Right cardiac atrium (tissue), 5 donors: ENCODE measurements around the gene TACC2. TPM values are rescaled to one million over a fixed set of nuclear protein-coding genes. Genes with fewer than 3 reads are reported as not detected.
"Not testable (repeated sequence)": the region's sequence is repeated elsewhere in the genome, so short reads cannot be mapped to it uniquely, and the experiment has no call there.

Experiments
- ATAC-seq, 2 donors: fragments of 200-7000 bp; cut with Tn5 transposase; one replicate each; pipeline versions ENCODE4 v1.8.0 to v1.9.1; 2020; ENCODE audit warnings: moderate library complexity in 2 of 2, mild to moderate bottlenecking in 1 of 2
- DNase-seq, 3 donors: peaks; one replicate each; pipeline ENCODE4 v3.0.0-alpha.2; 2020
- H3K27ac ChIP-seq: one replicate; pipeline ENCODE4 v1.5.1; 2013; ENCODE audit warnings: mild to moderate bottlenecking, low read length, control low read depth, moderate library complexity
- H3K27me3 ChIP-seq: one replicate; pipeline ENCODE4 v1.6.1; 2013; ENCODE audit not compliant: control insufficient read depth, insufficient read depth
- H3K4me1 ChIP-seq: one replicate; pipeline ENCODE4 v1.6.1; 2013; ENCODE audit warnings: low read length; ENCODE audit not compliant: control insufficient read depth, insufficient read depth
- H3K4me3 ChIP-seq: one replicate; pipeline ENCODE4 v1.5.1; 2013; ENCODE audit warnings: low read length, control low read depth
- H3K9me3 ChIP-seq: one replicate; pipeline ENCODE4 v1.6.1; 2013; ENCODE audit warnings: low read length; ENCODE audit not compliant: control insufficient read depth
- WGBS: extraction: QIAGEN DNeasy Blood & Tissue Kit; methylation state at CpG from one replicate; pipeline ENCODE4 v1.1.7; 2013; 5-methylcytosine and 5-hydroxymethylcytosine counted together
- intact Hi-C, 4 donors: fragments of 100-400 bp; cut with DNase I; formaldehyde crosslinking; loops; one replicate each; pipeline versions ENCODE4 v1.11.0 to v1.14.0; 2022 to 2023
- polyA plus RNA-seq: library from polyadenylated mRNA; stranded (reverse); fragments of 200-250 nt; gene quantifications from one replicate; pipeline ENCODE4 v1.2.3, GENCODE V29; 2013
- total RNA-seq, 4 donors: library from RNA; stranded (reverse); fragmentation: NEBNext Ultra II Directional; extraction: Animal tissue kit (Norgen Biotek cat#: 25700); gene quantifications; one replicate each; pipeline ENCODE4 v1.2.1, GENCODE V29; 2021
- donor health status: healthy with polysubstance abuse.
- donor health status: DM: no; HTN: yes; CAD: no.
- donor health status: DM: no; HTN: no; CAD: no.
- donor health status: DM: no; HTN: yes; CAD: no; lungs with severe emphysema.
- donor health status: DM: yes; HTN: yes; CAD: no.

The TACC2 gene
- total and polyA plus RNA-seq, 5 donors = 234 to 370 (median 298) TPM

DNA sequence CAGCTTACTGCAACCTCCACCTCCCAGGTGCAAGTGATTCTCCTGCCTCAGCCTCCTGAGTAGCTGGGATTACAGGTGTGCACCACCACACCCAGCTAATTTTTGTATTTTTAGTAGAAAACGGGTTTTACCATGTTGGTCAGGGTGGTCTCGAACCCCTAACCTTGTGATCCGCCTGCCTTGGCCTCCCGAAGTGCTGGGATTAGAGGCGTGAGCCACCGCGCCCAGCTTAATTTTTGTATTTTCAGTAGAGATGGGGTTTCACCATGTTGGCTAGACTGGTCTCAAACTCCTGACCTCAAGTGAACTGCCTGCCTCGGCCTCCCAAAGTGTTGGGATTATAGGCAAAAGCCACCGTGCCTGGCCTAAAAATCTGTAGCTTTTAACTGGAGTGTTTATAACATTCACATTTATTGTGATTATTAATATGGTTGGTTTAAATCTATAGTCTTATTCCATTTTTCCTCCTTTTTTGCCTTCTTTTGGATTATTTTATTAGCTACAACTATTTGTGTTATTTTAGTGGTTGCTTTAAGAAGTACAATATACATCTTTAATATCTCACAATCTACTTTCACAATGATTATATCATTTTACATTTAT, 77.5 kb downstream of the TACC2 start:
- H3K27me3 ChIP-seq, H3K27ac ChIP-seq, DNase-seq, H3K4me1 ChIP-seq, ATAC-seq, H3K9me3 ChIP-seq, intact Hi-C loops, H3K4me3 ChIP-seq: not testable (repeated sequence)
- whole genome bisulfite sequencing = 95% methylated on average over 9 of the region's 9 CpGs

DNA sequence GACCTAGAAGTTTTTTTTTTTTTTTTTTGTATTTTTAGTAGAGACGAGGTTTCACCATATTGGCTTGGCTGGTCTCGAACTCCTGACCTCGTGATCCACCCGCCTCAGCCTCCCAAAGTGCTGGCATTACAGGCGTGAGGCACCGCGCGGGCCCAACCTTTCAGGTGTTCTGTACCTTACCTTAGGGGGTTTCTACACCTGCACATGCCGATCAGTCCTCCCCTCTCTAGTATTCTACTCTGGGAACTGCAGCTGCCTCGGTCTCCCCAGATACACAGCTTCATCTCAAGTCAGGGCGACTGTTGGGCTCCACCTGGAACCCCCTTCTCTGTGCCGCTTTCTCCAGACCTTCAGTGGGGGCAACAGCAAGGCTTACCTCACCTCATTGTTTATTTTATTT, 79.9 kb downstream of the TACC2 start:
- DNase-seq = peak in 1 of 3 donors; percentile 44
- Histone ChIP-seq H3K4me1 (no peaks in the 10 kb centered on the region), H3K27ac (no peak overlapping the region), H3K4me3 (no peak overlapping the region), H3K9me3 (no peaks in the 10 kb centered on the region), H3K27me3 (no peaks in the 10 kb centered on the region)
- intact Hi-C loops = no loop called here
- ATAC-seq = no peak
- WGBS = 96% methylated on average over 12 of the region's 12 CpGs

DNA sequence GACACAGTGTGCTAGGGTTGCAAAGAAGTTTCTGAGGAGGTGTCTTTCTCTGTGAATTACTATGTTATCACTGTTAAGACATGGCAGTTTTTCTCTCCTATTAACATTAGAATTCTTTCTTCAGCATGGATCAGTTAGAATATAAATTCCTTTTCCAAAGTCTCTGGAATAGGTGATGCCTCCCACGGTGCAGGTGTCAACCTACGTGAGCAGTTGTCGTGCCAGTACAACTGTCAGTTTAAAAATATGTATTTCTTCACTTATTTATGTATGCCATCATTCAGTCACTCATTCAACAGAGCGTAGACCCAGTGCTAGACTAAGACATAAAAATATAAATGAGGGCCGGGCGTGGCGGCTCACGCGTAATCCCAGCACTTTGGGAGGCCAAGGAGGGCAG, 83.5 kb downstream of the TACC2 start:
- H3K4me3 ChIP-seq = no peak overlapping the region
- no peak for DNase-seq
- intact Hi-C loops = no loop called here
- no peak overlapping the region for H3K27ac ChIP-seq
- 97% methylated on average over 9 of the region's 9 CpGs for WGBS
- no peak for ATAC-seq
- H3K4me1 ChIP-seq = no peaks in the 10 kb centered on the region
- H3K27me3 ChIP-seq = no peaks in the 10 kb centered on the region
- no peaks in the 10 kb centered on the region for H3K9me3 ChIP-seq

DNA sequence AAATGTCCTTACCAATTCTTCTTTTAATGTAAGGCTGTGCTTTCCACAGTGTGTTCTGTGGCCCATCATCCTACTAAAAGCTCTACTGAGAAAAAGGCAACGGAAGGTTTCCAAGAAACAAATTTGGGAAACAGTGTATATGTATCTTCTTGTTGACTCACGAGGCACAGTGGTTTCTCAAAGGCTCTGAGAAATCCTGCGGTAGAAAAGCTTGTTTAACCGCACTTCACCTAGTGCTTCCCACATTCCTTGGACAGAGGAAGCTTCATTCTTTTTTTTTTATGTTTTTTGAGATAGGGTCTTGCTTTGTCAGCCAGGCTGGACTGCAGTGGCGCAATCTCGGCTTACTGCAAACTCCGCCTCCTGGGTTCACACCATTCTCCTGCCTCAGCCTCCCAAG, 84.5 kb downstream of the TACC2 start:
- WGBS = 80% methylated on average over 7 of the region's 7 CpGs

DNA sequence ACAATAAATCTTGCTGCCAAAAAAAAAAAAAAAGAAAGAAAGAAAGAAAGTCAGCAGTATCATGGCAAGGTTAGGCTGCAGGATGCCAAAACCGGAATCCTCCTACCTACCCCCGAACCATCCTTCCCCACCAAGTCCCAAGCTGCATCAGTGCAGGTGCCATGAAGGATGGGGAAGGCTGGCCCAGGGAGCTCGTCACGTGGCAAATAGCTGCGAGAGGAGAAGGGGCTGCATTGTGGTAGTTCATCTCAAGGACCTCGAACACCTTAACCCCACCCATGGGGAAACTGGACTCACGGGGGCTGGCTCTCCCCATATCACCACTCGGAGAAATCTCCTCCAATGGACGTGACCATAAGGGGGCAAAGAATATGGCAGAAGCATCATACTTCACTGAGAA, 86.2 kb downstream of the TACC2 start:
- WGBS = 92% methylated on average over 9 of the region's 9 CpGs

More for the DNA sequence above, 84.5 kb downstream of the TACC2 start:
- ATAC-seq = no peak
- no peak for DNase-seq
- Histone ChIP-seq H3K27me3 (no peaks in the 10 kb centered on the region), H3K27ac (no peak overlapping the region), H3K9me3 (no peaks in the 10 kb centered on the region), H3K4me3 (no peak overlapping the region), H3K4me1 (peaks cover 4% of the 10 kb centered on the region)
- intact Hi-C loops = no loop called here

DNA sequence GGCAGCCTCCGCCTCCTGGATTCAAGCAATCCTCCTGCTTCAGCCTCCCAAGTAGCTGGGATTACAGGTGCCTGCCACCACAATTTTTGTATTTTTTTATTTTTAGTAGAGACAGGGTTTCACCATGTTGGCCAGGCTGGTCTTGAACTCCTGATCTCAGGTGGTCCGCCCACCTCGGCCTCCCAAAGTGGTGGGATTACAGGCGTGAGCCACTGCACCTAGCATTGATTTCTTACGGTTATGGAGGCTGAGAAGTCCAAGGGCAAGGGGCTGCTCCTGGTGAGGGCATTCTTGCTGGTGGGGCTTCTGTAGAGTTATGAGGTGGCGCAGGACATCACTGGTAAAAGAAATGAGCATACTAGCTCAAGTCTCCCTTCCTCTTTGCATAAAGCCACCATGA, 86.9 kb downstream of the TACC2 start:
- H3K27ac ChIP-seq, H3K9me3 ChIP-seq, ATAC-seq, intact Hi-C loops, DNase-seq, H3K27me3 ChIP-seq, H3K4me3 ChIP-seq: not testable (repeated sequence)
- H3K4me1 ChIP-seq = peaks cover 11% of the 10 kb centered on the region
- WGBS = 94% methylated on average over 6 of the region's 6 CpGs

More for the DNA sequence above, 86.2 kb downstream of the TACC2 start:
- H3K27me3 ChIP-seq = no peaks in the 10 kb centered on the region
- H3K4me1 ChIP-seq = peaks cover 11% of the 10 kb centered on the region
- no peaks in the 10 kb centered on the region for H3K9me3 ChIP-seq
- no peak overlapping the region for H3K4me3 ChIP-seq
- H3K27ac ChIP-seq = no peak overlapping the region
- DNase-seq (no peak), ATAC-seq (no peak)
- intact Hi-C loops = no loop called here

DNA sequence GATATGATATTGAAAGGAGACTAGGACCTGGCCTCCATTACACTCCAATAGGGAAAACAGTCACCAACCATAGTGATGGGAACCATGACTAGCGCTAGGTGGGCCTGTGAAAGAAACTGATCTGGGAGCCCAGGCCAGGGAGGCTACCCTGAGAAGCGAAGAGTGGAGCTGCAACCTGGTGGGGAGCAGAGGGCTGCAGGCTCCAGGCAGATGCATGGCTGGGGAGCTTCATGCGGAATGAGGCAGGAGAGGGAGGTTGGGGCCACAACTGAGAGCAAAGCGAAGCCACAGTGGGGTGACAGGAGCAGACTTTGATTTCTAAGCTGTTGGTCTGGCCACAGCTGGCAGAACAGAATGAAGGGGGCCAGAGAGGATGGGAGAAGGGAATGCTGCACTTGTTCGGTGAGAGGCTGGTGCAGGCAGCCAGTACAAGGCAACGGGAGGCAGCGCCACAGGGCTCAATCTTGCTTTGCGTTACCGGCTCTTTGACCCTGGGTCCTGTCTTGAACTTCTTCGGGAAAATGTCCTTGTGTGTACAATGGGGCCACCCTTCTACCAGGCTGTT, 88.4 kb downstream of the TACC2 start:
- intact Hi-C loops = no loop called here
- Histone ChIP-seq H3K27me3 (no peaks in the 10 kb centered on the region), H3K9me3 (no peaks in the 10 kb centered on the region), H3K4me3 (no peak overlapping the region), H3K4me1 (peaks cover 11% of the 10 kb centered on the region), H3K27ac (no peak overlapping the region)
- ATAC-seq (no peak), DNase-seq (no peak)
- 92% methylated on average over 10 of the region's 10 CpGs for WGBS

DNA sequence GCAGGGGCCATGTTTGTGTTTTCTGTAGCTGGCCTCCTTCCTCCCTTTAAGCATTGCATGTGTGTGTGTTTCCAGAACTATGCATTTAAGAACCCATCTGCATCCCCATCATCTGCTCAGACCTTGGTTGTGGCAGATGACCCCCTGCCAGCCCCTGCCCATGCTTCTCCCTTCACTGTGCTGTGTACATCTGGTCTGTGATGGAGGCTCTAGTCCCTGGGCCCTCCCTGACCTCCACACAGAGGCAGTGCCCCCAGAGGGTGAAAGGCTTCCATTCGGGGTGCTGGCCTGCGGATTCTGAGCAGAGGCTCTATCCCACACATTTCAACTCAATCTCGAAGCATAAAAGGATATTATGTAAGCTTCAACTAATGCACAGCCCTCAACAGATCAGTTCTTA, 89.4 kb downstream of the TACC2 start:
- no peaks in the 10 kb centered on the region for H3K27me3 ChIP-seq
- intact Hi-C loops = no loop called here
- ATAC-seq (peak; percentile 32 to 37), DNase-seq (no peak)
- peak overlapping the region; percentile 46 for H3K27ac ChIP-seq
- 52% methylated on average over 3 of the region's 3 CpGs for WGBS
- H3K9me3 ChIP-seq = no peaks in the 10 kb centered on the region
- H3K4me3 ChIP-seq = no peak overlapping the region
- peaks cover 14% of the 10 kb centered on the region for H3K4me1 ChIP-seq

DNA sequence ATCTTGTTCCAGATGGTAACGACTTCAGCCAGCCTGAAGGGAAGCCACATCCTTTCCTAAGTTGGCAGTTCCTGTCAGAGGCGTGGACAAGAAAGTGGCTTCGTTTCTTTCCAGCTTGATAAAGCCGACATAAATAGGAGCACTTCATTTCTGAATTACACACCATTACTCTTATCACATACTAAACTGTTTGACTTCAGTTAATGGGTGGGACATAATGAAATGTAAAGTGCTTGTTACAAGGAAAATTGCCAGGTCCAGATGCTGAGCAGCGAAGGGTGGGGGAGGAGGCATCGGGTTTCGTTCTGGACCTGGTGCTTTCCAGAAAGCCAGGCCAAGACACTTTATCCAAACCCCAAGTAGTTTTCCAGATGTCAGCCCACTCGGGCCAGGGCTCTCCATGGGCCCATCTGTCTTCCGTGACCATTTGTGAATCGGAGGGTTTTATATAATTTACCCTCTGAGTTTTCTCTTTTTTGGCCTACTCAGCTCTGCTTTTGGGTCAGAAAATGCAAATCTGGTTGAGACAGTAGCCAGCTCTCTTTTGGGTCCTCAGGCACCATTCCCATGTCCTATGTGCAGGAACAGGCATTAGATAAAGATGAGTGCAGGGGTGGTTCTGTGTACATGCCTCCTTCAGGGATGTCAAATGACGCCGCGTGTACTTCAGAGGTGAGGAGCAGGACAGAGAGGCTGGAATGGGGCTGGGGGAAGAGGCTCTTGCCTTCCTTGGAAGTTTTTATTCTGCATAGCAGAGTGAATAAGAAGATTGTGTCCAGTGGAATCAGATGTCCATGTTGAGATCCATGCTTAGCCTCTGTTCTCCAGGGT, 90.2 kb downstream of the TACC2 start:
- no peak overlapping the region for H3K4me3 ChIP-seq
- H3K27ac ChIP-seq = peak overlapping the region; percentile 21
- no peaks in the 10 kb centered on the region for H3K27me3 ChIP-seq
- DNase-seq = peak; percentile 24 to 77 (median 76)
- peaks cover 14% of the 10 kb centered on the region for H3K4me1 ChIP-seq
- no peaks in the 10 kb centered on the region for H3K9me3 ChIP-seq
- intact Hi-C loops = no loop called here
- 31% methylated on average over 13 of the region's 13 CpGs for WGBS
- peak; percentile 61 to 82 for ATAC-seq

DNA sequence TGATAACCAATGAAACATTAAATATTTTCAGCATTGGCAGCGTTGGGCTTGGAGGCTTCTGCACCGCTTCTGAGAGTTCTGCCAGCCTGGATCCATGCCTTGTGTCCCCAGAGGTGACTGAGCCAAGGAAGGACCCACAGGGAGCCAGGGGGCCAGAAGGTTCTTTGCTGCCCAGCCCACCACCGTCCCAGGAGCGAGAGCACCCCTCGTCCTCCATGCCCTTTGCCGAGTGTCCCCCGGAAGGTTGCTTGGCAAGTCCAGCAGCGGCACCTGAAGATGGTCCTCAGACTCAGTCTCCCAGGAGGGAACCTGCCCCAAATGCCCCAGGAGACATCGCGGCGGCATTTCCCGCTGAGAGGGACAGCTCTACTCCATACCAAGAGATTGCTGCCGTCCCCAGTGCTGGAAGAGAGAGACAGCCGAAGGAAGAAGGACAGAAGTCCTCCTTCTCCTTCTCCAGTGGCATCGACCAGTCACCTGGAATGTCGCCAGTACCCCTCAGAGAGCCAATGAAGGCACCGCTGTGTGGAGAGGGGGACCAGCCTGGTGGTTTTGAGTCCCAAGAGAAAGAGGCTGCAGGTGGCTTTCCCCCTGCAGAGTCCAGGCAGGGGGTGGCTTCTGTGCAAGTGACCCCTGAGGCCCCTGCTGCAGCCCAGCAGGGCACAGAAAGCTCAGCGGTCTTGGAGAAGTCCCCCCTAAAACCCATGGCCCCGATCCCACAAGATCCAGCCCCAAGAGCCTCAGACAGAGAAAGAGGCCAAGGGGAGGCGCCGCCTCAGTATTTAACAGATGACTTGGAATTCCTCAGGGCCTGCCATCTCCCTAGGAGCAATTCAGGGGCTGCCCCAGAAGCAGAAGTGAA, 93.9 kb downstream of the TACC2 start:
- 81% methylated on average over 21 of the region's 21 CpGs for WGBS
- no peak overlapping the region for H3K4me3 ChIP-seq
- no peaks in the 10 kb centered on the region for H3K27me3 ChIP-seq
- ATAC-seq (no peak), DNase-seq (peak in 1 of 3 donors; percentile 57)
- intact Hi-C loops = no loop called here
- peaks cover 14% of the 10 kb centered on the region for H3K4me1 ChIP-seq
- no peaks in the 10 kb centered on the region for H3K9me3 ChIP-seq
- no peak overlapping the region for H3K27ac ChIP-seq
